Neural cell (in vitro differentiated cells): ENCODE data around the gene HTD2. TPM values are rescaled to one million over a fixed set of nuclear protein-coding genes. Genes with fewer than 3 reads are reported as not detected.

Source experiments
- H2AFZ ChIP-seq: fragments of 200-600, 300-800 bp; sonication (generic), shearing (Covaris generic); 2 replicates; pipeline ENCODE4 v1.6.0; 2014; ENCODE audit warnings: low read depth, mild to moderate bottlenecking, antibody characterized with exemption, low read length, moderate library complexity
- H3F3A ChIP-seq: fragments of 200-600 bp; shearing (Covaris generic); 2 replicates; pipeline ENCODE4 v1.6.1; 2016; ENCODE audit warnings: mild to moderate bottlenecking, moderate library complexity, mixed read lengths, antibody characterized with exemption, low read length; ENCODE audit not compliant: insufficient read depth, poor library complexity, severe bottlenecking
- H3K27ac ChIP-seq: fragments of 200-600, 300-800 bp; sonication (generic), shearing (Covaris generic); 2 replicates; pipeline ENCODE4 v1.5.1; 2014; ENCODE audit warnings: mild to moderate bottlenecking, low read length, moderate library complexity
- H3K27me3 ChIP-seq: fragments of 300-800, 200-600 bp; sonication (generic), shearing (Covaris generic); 2 replicates; pipeline ENCODE4 v1.6.0; 2014; ENCODE audit warnings: mild to moderate bottlenecking, low read depth, low read length, moderate library complexity; ENCODE audit not compliant: insufficient read depth
- H3K36me3 ChIP-seq: fragments of 300-800, 200-600 bp; sonication (generic), shearing (Covaris generic); 2 replicates; pipeline ENCODE4 v1.5.1; 2014; ENCODE audit warnings: mild to moderate bottlenecking, antibody characterized with exemption, low read length, moderate library complexity; ENCODE audit not compliant: insufficient read depth
- H3K4me2 ChIP-seq: fragments of 300-800, 200-600 bp; sonication (generic), shearing (Covaris generic); 2 replicates; pipeline ENCODE4 v1.6.0; 2014; ENCODE audit warnings: mild to moderate bottlenecking, low read length
- H3K4me3 ChIP-seq: fragments of 300-800, 200-600 bp; sonication (generic), shearing (Covaris generic); 2 replicates; pipeline ENCODE4 v1.5.1; 2014; ENCODE audit warnings: mild to moderate bottlenecking, low read length, moderate library complexity
- H3K79me2 ChIP-seq: fragments of 200-600 bp; shearing (Covaris generic); replicated peaks from 2 replicates; pipeline ENCODE4 v1.6.0; 2014; ENCODE audit warnings: mild to moderate bottlenecking, low read length, moderate library complexity; ENCODE audit not compliant: insufficient read depth
- H3K9ac ChIP-seq: fragments of 300-800, 200-600 bp; sonication (generic), shearing (Covaris generic); 2 replicates; pipeline ENCODE4 v1.6.1; 2016; ENCODE audit warnings: mild to moderate bottlenecking, low read length, mixed read lengths
- H3K9me2 ChIP-seq: fragments of 200-600 bp; shearing (Covaris generic); 2 replicates; pipeline ENCODE4 v1.6.1; 2016; ENCODE audit warnings: mild to moderate bottlenecking, low read length, mixed read lengths; ENCODE audit not compliant: insufficient read depth
- H3K9me3 ChIP-seq: fragments of 200-600, 300-800 bp; sonication (generic), shearing (Covaris generic); 2 replicates; pipeline ENCODE4 v1.6.1; 2016; ENCODE audit warnings: mild to moderate bottlenecking, mixed run types, low read length, moderate library complexity, mixed read lengths
- H4K20me1 ChIP-seq: fragments of 200-600 bp; shearing (Covaris generic); 2 replicates; pipeline ENCODE4 v1.6.1; 2016; ENCODE audit warnings: mild to moderate bottlenecking, mixed run types; ENCODE audit not compliant: insufficient read depth
- CTCF ChIP-seq: fragments of 450-650 bp; IDR thresholded peaks from 2 replicates; pipeline ENCODE4 v1.5.1; 2014; ENCODE audit warnings: antibody characterized with exemption, mild to moderate bottlenecking, moderate library complexity; ENCODE audit not compliant: poor library complexity, severe bottlenecking
- EP300 ChIP-seq: fragments of 450-650 bp; conservative IDR thresholded peaks from 2 replicates; pipeline ENCODE4 v1.6.1; 2014; ENCODE audit warnings: antibody characterized with exemption, mild to moderate bottlenecking, moderate library complexity; ENCODE audit not compliant: poor library complexity, severe bottlenecking
- EZH2 ChIP-seq: fragments of 200-600, 300-800 bp; shearing (Covaris generic), sonication (generic); IDR thresholded peaks from 2 replicates; pipeline ENCODE4 v1.6.1; 2014; ENCODE audit warnings: antibody characterized with exemption, low read length, borderline replicate concordance, mild to moderate bottlenecking; ENCODE audit not compliant: insufficient read depth, poor library complexity, severe bottlenecking
- MXI1 ChIP-seq: fragments of 450-650 bp; conservative IDR thresholded peaks from 2 replicates; pipeline ENCODE4 v1.6.1; 2014; ENCODE audit warnings: antibody characterized with exemption, mild to moderate bottlenecking; ENCODE audit not compliant: poor library complexity, severe bottlenecking
- POLR2AphosphoS5 ChIP-seq: IDR thresholded peaks from 2 replicates; pipeline ENCODE4 v1.6.1; 2012
- RAD21 ChIP-seq: fragments of 450-650 bp; conservative IDR thresholded peaks from 2 replicates; pipeline ENCODE4 v1.6.1; 2014; ENCODE audit warnings: antibody characterized with exemption, mild to moderate bottlenecking, moderate library complexity
- REST ChIP-seq: IDR thresholded peaks from 2 replicates; pipeline ENCODE4 v1.6.1; 2012; ENCODE audit warnings: borderline replicate concordance
- SMC3 ChIP-seq: fragments of 450-650 bp; conservative IDR thresholded peaks from 2 replicates; pipeline ENCODE4 v1.6.1; 2014; ENCODE audit warnings: antibody characterized with exemption, mild to moderate bottlenecking, moderate library complexity; ENCODE audit not compliant: poor library complexity
- TAF1 ChIP-seq: IDR thresholded peaks from 2 replicates; pipeline ENCODE4 v1.6.1; 2012; ENCODE audit warnings: low read depth
- polyA plus RNA-seq: library from polyadenylated mRNA; depleted of rRNA; stranded (reverse); fragments of >200 nt; gene quantifications from 2 replicates; pipeline ENCODE4 v1.2.3, GENCODE V29; 2014

The HTD2 gene
- polyA plus RNA-seq, 1 donor from 2014 or later: 19.0 TPM

- TF ChIP-seq REST: no peak
- no peak for TF ChIP-seq TAF1
Measured at GRCh38 chr3:58270485-58270884, 35.8 kb upstream of the HTD2 start (continued).

DNA sequence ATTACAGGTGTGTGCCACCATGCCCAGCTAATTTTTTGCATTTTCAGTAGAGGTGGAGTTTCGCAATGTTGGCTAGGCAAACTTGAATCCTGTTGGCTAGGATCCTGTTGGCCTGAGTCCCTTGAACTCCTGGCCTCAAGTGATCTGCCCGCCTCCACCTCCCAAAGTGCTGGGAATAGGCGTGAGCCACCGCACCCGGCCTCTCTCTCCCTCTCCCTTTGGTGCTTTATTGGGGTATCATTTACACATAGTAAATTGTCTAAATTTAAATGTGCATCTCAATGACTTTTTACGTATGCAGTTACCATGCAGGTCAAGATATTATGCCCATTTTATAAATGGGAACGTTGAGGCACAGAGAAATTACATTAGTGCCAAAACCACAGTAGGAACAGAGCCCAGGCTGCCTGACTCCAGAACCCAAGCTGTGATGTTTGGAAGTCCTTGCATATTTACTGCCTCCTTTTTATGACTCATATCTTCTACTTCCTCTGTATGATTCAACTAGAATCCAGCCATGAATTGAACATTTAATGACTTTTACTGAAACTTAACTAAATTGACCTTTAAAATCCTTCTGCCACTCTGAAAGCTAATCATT lies 34.3 kb upstream of the HTD2 start:
- H3K9me2 ChIP-seq: no peaks in the 10 kb centered on the region
- H3K27ac ChIP-seq: no peak overlapping the region
- no peaks in the 10 kb centered on the region for H3K36me3 ChIP-seq
- no peaks in the 10 kb centered on the region for H3K27me3 ChIP-seq
- no peak overlapping the region for H3K9ac ChIP-seq
- no peak overlapping the region for H3K4me3 ChIP-seq
- H3K9me3 ChIP-seq: no peaks in the 10 kb centered on the region
- no peaks in the 10 kb centered on the region for H3F3A ChIP-seq
- H2AFZ ChIP-seq: no peak overlapping the region
- no peaks in the 10 kb centered on the region for H3K79me2 ChIP-seq
- TF ChIP-seq EP300: no peak
- TF ChIP-seq TAF1: no peak
- TF ChIP-seq CTCF: no peak
- TF ChIP-seq RAD21: no peak
- TF ChIP-seq MXI1: no peak
- TF ChIP-seq REST: no peak
- no peak for TF ChIP-seq SMC3
- no peak for TF ChIP-seq EZH2
- no peak for TF ChIP-seq POLR2AphosphoS5
- H3K4me2 ChIP-seq: no peak overlapping the region
- no peaks in the 10 kb centered on the region for H4K20me1 ChIP-seq
